HL-60 (cell line): ENCODE results near the gene LRRC4C.

Experiments
- DNase-seq, 2 experiments: peaks; one replicate each; pipeline ENCODE4 v3.0.0-alpha.2; 2010 to 2020; ENCODE audit warnings: low read depth in 1 of 2, low spot score in 1 of 2
- H3K27ac ChIP-seq: fragments of 250-450 bp; sonication (Bioruptor Pico); replicated peaks from 2 replicates; pipeline ENCODE4 v1.5.1; 2020; ENCODE audit warnings: mild to moderate bottlenecking, moderate library complexity
- H3K27me3 ChIP-seq: fragments of 250-450 bp; sonication (Bioruptor Pico); 2 replicates; pipeline ENCODE4 v1.5.1; 2021; ENCODE audit warnings: mild to moderate bottlenecking, moderate library complexity; ENCODE audit not compliant: insufficient read depth, poor library complexity, severe bottlenecking
- H3K4me3 ChIP-seq: replicated peaks from 2 replicates; pipeline ENCODE4 v1.5.1; 2011; ENCODE audit warnings: mild to moderate bottlenecking, control low read depth, low read length; ENCODE audit not compliant: insufficient read depth
- GABPA ChIP-seq: IDR thresholded peaks from 2 replicates; pipeline ENCODE4 v1.6.1; 2012; ENCODE audit warnings: low read depth
- POLR2AphosphoS5 ChIP-seq: IDR thresholded peaks from 2 replicates; pipeline ENCODE4 v1.6.1; 2012; ENCODE audit warnings: low read depth
- SPI1 ChIP-seq: IDR thresholded peaks from 2 replicates; pipeline ENCODE4 v1.6.1; 2012; ENCODE audit warnings: low read depth, mild to moderate bottlenecking, borderline replicate concordance
- TF ChIP-seq, protein P1 (sequence below): IDR thresholded peaks from 2 replicates; pipeline ENCODE4 v1.6.1; 2012; ENCODE audit warnings: low read depth; ENCODE audit not compliant: insufficient replicate concordance
- TF ChIP-seq, protein P2 (sequence below): IDR thresholded peaks from one replicate; pipeline ENCODE4 v1.5.1; 2011; ENCODE audit warnings: low read length, control low read depth, inconsistent platforms; ENCODE audit not compliant: insufficient read depth

Gene LRRC4C

DNA sequence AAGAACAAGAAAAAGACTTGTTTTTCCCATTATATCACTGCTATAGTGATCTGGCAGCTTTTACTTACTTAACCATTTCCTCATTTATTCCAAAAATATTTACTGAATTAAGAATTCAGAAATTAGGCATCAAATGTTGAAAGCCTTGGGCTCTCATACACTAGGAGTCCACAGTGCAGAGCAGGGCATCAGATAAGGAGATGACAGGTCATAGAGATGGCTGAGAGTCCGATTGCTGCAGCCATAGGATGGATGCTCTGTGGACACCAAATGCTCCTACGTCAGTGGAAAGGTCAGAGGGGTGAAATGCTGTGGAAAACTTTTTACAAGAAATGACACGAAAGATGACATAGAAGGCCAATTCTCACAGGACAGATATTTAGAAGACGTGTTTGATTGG, 771.1 kb downstream of the LRRC4C start:
- Histone ChIP-seq H3K27ac (no peak overlapping the region), H3K4me3 (no peak overlapping the region), H3K27me3 (no peaks in the 10 kb centered on the region)
- TF ChIP-seq GABPA (no peak), POLR2AphosphoS5 (no peak), SPI1 (no peak)
- TF ChIP-seq, protein P1, sequence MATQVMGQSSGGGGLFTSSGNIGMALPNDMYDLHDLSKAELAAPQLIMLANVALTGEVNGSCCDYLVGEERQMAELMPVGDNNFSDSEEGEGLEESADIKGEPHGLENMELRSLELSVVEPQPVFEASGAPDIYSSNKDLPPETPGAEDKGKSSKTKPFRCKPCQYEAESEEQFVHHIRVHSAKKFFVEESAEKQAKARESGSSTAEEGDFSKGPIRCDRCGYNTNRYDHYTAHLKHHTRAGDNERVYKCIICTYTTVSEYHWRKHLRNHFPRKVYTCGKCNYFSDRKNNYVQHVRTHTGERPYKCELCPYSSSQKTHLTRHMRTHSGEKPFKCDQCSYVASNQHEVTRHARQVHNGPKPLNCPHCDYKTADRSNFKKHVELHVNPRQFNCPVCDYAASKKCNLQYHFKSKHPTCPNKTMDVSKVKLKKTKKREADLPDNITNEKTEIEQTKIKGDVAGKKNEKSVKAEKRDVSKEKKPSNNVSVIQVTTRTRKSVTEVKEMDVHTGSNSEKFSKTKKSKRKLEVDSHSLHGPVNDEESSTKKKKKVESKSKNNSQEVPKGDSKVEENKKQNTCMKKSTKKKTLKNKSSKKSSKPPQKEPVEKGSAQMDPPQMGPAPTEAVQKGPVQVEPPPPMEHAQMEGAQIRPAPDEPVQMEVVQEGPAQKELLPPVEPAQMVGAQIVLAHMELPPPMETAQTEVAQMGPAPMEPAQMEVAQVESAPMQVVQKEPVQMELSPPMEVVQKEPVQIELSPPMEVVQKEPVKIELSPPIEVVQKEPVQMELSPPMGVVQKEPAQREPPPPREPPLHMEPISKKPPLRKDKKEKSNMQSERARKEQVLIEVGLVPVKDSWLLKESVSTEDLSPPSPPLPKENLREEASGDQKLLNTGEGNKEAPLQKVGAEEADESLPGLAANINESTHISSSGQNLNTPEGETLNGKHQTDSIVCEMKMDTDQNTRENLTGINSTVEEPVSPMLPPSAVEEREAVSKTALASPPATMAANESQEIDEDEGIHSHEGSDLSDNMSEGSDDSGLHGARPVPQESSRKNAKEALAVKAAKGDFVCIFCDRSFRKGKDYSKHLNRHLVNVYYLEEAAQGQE, result no peak
- TF ChIP-seq, protein P2, sequence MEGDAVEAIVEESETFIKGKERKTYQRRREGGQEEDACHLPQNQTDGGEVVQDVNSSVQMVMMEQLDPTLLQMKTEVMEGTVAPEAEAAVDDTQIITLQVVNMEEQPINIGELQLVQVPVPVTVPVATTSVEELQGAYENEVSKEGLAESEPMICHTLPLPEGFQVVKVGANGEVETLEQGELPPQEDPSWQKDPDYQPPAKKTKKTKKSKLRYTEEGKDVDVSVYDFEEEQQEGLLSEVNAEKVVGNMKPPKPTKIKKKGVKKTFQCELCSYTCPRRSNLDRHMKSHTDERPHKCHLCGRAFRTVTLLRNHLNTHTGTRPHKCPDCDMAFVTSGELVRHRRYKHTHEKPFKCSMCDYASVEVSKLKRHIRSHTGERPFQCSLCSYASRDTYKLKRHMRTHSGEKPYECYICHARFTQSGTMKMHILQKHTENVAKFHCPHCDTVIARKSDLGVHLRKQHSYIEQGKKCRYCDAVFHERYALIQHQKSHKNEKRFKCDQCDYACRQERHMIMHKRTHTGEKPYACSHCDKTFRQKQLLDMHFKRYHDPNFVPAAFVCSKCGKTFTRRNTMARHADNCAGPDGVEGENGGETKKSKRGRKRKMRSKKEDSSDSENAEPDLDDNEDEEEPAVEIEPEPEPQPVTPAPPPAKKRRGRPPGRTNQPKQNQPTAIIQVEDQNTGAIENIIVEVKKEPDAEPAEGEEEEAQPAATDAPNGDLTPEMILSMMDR, result no peak
- DNase-seq, result no peak

DNA sequence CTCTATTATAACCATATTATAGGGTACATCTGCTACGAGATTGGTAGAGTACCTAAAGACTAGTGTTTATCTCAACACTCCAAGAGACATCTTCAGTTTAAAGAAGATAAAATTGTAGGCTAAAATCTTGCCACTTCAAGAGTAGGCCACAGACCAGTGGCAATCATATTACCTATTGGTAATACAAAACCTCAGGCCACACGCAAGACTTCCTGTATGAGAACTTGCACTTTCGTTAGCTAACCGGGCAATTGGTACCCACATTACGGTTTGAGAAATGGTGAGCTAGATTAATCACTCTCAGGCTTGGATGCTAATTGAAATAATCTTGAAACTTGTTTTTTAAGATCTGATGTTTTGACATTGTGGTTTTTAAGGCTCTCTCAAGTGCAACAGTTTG, 772.7 kb downstream of the LRRC4C start:
- DNase-seq, result no peak
- no peaks in the 10 kb centered on the region for H3K27me3 ChIP-seq
- no peak overlapping the region for H3K27ac ChIP-seq
- no peak overlapping the region for H3K4me3 ChIP-seq
- TF ChIP-seq GABPA (no peak), SPI1 (no peak), POLR2AphosphoS5 (no peak)
- TF ChIP-seq, protein P1, result no peak
- TF ChIP-seq, protein P2, result no peak

DNA sequence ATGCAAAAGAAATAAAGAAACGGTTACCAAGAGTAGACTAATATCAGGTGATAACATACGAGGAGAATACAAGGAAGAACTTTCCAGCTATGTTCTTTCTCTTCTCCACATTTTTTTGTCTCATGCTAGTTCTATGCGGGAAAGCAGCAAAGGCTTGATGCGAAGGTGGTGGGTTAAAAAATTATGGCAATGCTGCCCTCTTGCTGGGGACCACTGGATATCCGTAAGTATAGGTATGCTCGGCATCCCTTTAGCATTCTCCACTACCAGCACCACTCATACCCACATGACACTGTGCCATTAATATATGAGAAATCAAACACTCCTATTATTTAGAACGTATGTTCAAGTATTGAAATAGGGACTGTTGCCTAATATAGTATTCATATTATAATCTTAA, 776.4 kb downstream of the LRRC4C start:
- Histone ChIP-seq H3K27ac (no peak overlapping the region), H3K4me3 (no peak overlapping the region), H3K27me3 (no peaks in the 10 kb centered on the region)
- no peak for DNase-seq
- TF ChIP-seq, protein P1, result no peak
- TF ChIP-seq SPI1 (no peak), GABPA (no peak)

DNA sequence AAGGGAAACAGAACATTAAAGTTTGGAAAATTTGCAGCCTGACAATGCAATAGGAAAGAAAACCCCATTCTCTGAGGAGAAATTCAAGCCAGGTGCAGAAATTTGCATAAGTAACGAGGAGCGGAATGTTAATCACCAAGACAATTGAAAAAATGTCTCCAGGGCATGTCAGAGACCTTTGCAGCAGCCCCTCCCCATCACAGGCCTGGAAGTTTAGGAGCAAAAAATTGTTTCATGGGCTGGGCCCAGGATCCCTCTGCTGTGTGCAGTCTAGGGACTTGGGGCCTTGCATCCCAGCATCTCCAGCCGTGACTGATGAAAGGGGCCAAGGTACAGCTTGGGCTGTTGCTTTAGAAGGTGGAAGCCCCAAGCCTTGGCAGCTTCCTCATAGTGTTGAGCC, 780.2 kb downstream of the LRRC4C start:
- TF ChIP-seq GABPA (no peak), SPI1 (no peak), POLR2AphosphoS5 (no peak)
- TF ChIP-seq, protein P2, result no peak
- TF ChIP-seq, protein P1, result no peak
- DNase-seq, result no peak
- no peak overlapping the region for H3K27ac ChIP-seq
- no peaks in the 10 kb centered on the region for H3K27me3 ChIP-seq
- H3K4me3 ChIP-seq, result no peak overlapping the region
